GM18517 (cell line): ENCODE data around the gene ATG4C.
A peak's percentile ranks its signal among the peaks of the same experiment; 100 is the strongest.

Experiments
- ATAC-seq: cut with Tn5 transposase; IDR thresholded peaks from one replicate; pipeline ENCODE4 v1.9.1; 2021; ENCODE audit warnings: mild to moderate bottlenecking, moderate library complexity; ENCODE audit not compliant: unreplicated experiment

The ATG4C gene

GRCh38 chr1:62836856-62837540, 53.1 kb downstream of the ATG4C start:
- ATAC-seq = no peak

GRCh38 chr1:62840555-62840954, 56.6 kb downstream of the ATG4C start:
- ATAC-seq = no peak

- ATAC-seq = peak; percentile 67
These were observed 57.7 kb downstream of the ATG4C start for GRCh38 chr1:62841587-62842169.

GRCh38 chr1:62844030-62844429, 60.1 kb downstream of the ATG4C start:
- ATAC-seq = no peak

- ATAC-seq = no peak
These were observed 65.1 kb downstream of the ATG4C start for GRCh38 chr1:62849031-62849430.

- no peak for ATAC-seq
These were observed 68.3 kb downstream of the ATG4C start for GRCh38 chr1:62852253-62852652.

GRCh38 chr1:62856960-62857359, 73.0 kb downstream of the ATG4C start:
- no peak for ATAC-seq

GRCh38 chr1:62869217-62869754, 85.4 kb downstream of the ATG4C start:
- no peak for ATAC-seq

- no peak for ATAC-seq
These were observed 86.2 kb downstream of the ATG4C start for GRCh38 chr1:62870148-62870547.

GRCh38 chr1:62875676-62876075, 91.7 kb downstream of the ATG4C start:
- ATAC-seq = no peak

- ATAC-seq = no peak
These were observed 92.6 kb downstream of the ATG4C start for GRCh38 chr1:62876535-62876934.

GRCh38 chr1:62877579-62877978, 93.6 kb downstream of the ATG4C start:
- ATAC-seq = no peak

- ATAC-seq = no peak
These were observed 96.0 kb downstream of the ATG4C start for GRCh38 chr1:62879962-62880361.

- no peak for ATAC-seq
These were observed 98.5 kb downstream of the ATG4C start for GRCh38 chr1:62882201-62883104.

- ATAC-seq = no peak
These were observed 100.3 kb downstream of the ATG4C start for GRCh38 chr1:62884156-62884740.

GRCh38 chr1:62887799-62888507, 104.0 kb downstream of the ATG4C start:
- ATAC-seq = no peak

- ATAC-seq = no peak
These were observed 108.1 kb downstream of the ATG4C start for GRCh38 chr1:62891956-62892562.

GRCh38 chr1:62897788-62898187, 113.9 kb downstream of the ATG4C start:
- no peak for ATAC-seq

GRCh38 chr1:62900566-62900965, 116.6 kb downstream of the ATG4C start:
- ATAC-seq = no peak

GRCh38 chr1:62901650-62902049, 117.7 kb downstream of the ATG4C start:
- no peak for ATAC-seq
